A549 (cell line): Measurements from ENCODE around the gene ADCY7.

Experiments used
- BHLHE40 ChIP-seq: IDR thresholded peaks from 2 replicates; pipeline ENCODE4 v1.6.1; 2012; ENCODE audit warnings: low read depth, low read length, inconsistent platforms
- CHD2 ChIP-seq: fragments of 150-350 bp; IDR thresholded peaks from 2 replicates; pipeline ENCODE4 v1.6.1; 2014; ENCODE audit warnings: low read length; ENCODE audit not compliant: partially characterized antibody
- CTCF ChIP-seq: fragments of >200 bp; sonication (Bioruptor Twin); formaldehyde crosslinking; IDR thresholded peaks from 3 replicates; pipeline ENCODE4 v1.5.1; 2016
- EP300 ChIP-seq, 2 experiments: fragments of >200 bp; sonication (Bioruptor Twin); formaldehyde crosslinking; IDR thresholded peaks; 2 replicates in 1 of 2; 3 replicates in 1 of 2; pipeline ENCODE4 v1.6.1; 2016 to 2017
- GATA3 ChIP-seq: IDR thresholded peaks from 2 replicates; pipeline ENCODE4 v1.6.1; 2012; ENCODE audit warnings: borderline replicate concordance
- MAX ChIP-seq: IDR thresholded peaks from 2 replicates; pipeline ENCODE4 v1.6.1; 2012
- PBX3 ChIP-seq: IDR thresholded peaks from 2 replicates; pipeline ENCODE4 v1.6.1; 2012
- POLR2A ChIP-seq: IDR thresholded peaks from 2 replicates; pipeline ENCODE4 v1.6.1; 2012; ENCODE audit warnings: mild to moderate bottlenecking, low read length
- RAD21 ChIP-seq, 2 experiments: fragments of >200 bp in 1 of 2; sonication (Bioruptor Twin) in 1 of 2; formaldehyde crosslinking in 1 of 2; IDR thresholded peaks in 1 of 2; conservative IDR thresholded peaks in 1 of 2; 2 replicates in 1 of 2; 3 replicates in 1 of 2; pipeline ENCODE4 v1.6.1; 2012 to 2018; ENCODE audit warnings: inconsistent platforms in 1 of 2
- SMC3 ChIP-seq: fragments of >200 bp; sonication (Bioruptor Twin); formaldehyde crosslinking; IDR thresholded peaks from 3 replicates; pipeline ENCODE4 v1.6.1; 2018; ENCODE audit warnings: inconsistent platforms
- ZFP36 ChIP-seq: fragments of 450-650 bp; IDR thresholded peaks from 2 replicates; pipeline ENCODE4 v1.6.1; 2014; ENCODE audit warnings: borderline replicate concordance; ENCODE audit not compliant: partially characterized antibody
- ZSCAN20 ChIP-seq: fragments of 250-450 bp; sonication (Bioruptor Pico); IDR thresholded peaks from 2 replicates; pipeline ENCODE4 v1.8.0; 2022; ENCODE audit warnings: mild to moderate bottlenecking, moderate library complexity

GRCh38 chr16:50282010-50282538 lies 15.7 kb downstream of the ADCY7 start:
- TF ChIP-seq MAX: no peak
- no peak for TF ChIP-seq GATA3
- TF ChIP-seq POLR2A: no peak
- TF ChIP-seq ZSCAN20 (CRISPR knock-in tag): no peak
- no peak for TF ChIP-seq RAD21 (conservative IDR thresholded peaks at IDR 0.05 in 1 of 2, IDR thresholded peaks at IDR 0.05 in 1 of 2)
- TF ChIP-seq CTCF: no peak
- no peak for TF ChIP-seq ZFP36
- no peak for TF ChIP-seq SMC3
- no peak for TF ChIP-seq BHLHE40
- no peak for TF ChIP-seq EP300 (IDR thresholded peaks at IDR 0.05)
- no peak for TF ChIP-seq PBX3
- TF ChIP-seq CHD2: no peak
